ENCODE data around the gene NOL7.

DNA sequence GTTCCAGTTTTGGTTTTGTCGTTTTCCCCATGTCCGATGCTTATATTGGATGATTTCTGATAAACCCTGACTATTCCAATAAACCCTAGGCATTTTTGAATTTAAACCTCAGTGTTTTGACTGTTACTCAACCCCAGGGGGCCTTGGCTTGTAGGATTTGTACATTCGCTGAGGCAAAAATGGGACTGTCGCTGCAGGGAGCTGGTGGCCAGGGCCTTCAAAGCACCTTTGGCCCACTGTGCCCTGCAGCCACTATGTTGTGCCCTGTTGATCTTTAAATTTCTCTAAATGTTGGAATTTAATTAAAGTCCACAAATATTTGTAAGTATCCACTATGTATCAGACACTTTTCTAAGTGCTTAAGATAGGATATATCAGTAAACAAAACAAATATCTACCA lies 9.5 kb upstream of the NOL7 start:
- no peak for TF ChIP-seq POLR2A (IDR thresholded peaks at IDR 0.05)
- TF ChIP-seq, protein P1, sequence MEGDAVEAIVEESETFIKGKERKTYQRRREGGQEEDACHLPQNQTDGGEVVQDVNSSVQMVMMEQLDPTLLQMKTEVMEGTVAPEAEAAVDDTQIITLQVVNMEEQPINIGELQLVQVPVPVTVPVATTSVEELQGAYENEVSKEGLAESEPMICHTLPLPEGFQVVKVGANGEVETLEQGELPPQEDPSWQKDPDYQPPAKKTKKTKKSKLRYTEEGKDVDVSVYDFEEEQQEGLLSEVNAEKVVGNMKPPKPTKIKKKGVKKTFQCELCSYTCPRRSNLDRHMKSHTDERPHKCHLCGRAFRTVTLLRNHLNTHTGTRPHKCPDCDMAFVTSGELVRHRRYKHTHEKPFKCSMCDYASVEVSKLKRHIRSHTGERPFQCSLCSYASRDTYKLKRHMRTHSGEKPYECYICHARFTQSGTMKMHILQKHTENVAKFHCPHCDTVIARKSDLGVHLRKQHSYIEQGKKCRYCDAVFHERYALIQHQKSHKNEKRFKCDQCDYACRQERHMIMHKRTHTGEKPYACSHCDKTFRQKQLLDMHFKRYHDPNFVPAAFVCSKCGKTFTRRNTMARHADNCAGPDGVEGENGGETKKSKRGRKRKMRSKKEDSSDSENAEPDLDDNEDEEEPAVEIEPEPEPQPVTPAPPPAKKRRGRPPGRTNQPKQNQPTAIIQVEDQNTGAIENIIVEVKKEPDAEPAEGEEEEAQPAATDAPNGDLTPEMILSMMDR (IDR thresholded peaks at IDR 0.05): no peak
